HUES48 (cell line): Measurements from ENCODE around the gene PDE4B.

Experiments
- H3K27ac ChIP-seq: one replicate; pipeline ENCODE4 v1.7.0; 2013; ENCODE audit warnings: low read depth, low read length, inconsistent platforms
- H3K27me3 ChIP-seq: 2 replicates; pipeline ENCODE4 v1.6.1; 2013; ENCODE audit warnings: mild to moderate bottlenecking, low read length; ENCODE audit not compliant: control insufficient read depth, insufficient read depth
- H3K36me3 ChIP-seq: 2 replicates; pipeline ENCODE4 v1.6.1; 2013; ENCODE audit warnings: low read length; ENCODE audit not compliant: control insufficient read depth, insufficient read depth
- H3K4me1 ChIP-seq: 2 replicates; pipeline ENCODE4 v1.6.1; 2013; ENCODE audit warnings: mild to moderate bottlenecking, low read length; ENCODE audit not compliant: control insufficient read depth, insufficient read depth
- H3K4me3 ChIP-seq: 2 replicates; pipeline ENCODE4 v1.5.1; 2013; ENCODE audit warnings: mild to moderate bottlenecking, low read depth, low read length
- H3K9ac ChIP-seq: 2 replicates; pipeline ENCODE4 v1.6.1; 2013; ENCODE audit warnings: mild to moderate bottlenecking, low read depth, low read length, moderate library complexity
- H3K9me3 ChIP-seq: 2 replicates; pipeline ENCODE4 v1.6.1; 2013; ENCODE audit warnings: low read length; ENCODE audit not compliant: control insufficient read depth, insufficient read depth

PDE4B gene

DNA sequence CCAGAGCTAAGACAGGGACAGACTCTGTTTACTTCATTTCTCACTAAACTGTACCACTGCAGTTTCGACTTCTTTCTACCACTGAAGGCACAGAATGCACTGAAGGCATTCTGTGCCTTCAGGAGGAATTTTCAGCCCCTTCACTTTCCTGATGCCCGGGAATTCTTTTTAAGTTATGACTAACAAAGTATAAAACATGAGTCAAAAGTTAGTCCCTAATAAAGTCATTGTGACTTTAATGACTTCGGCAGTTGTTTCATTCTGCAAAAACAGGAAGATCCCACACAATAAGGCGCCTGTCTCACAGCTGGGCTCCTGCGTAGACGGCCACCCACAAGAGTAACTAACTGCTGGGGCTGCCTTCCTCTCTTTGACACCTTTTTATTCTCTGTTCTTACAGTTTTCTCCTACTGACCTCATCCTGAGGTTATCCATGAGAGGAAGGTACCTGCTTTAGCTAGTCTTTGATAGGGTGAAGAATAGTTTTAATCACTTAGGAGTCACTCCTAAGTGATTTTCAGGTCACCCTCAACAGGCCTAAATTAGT lies 557.4 kb downstream of the PDE4B start:
- Histone ChIP-seq H3K27ac (peak overlapping the region; percentile 91), H3K9ac (peak overlapping the region; percentile 11; the same call in 1 of the 2 replicates), H3K4me3 (no peak overlapping the region), H3K36me3 (no peaks in the 10 kb centered on the region), H3K27me3 (no peaks in the 10 kb centered on the region), H3K9me3 (no peaks in the 10 kb centered on the region), H3K4me1 (peaks cover 72% of the 10 kb centered on the region)

DNA sequence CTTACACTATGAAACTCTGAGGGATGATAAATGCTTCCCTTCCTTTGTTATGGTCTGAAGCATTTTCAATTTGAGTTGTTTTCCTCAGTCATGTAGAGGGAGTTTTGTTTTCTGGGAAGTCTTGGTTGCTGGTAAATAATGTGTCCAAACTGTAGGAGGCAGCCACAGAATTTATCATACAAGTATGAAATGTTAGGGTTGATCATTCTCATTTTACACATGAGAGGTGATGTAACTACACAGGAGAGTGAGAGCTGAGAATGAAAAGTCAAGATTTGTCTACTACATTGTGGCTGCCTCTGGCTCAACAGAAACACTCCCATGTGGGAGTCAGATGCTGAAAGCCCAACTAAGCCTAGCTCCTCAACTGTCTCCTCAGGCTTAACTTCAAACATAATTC lies 558.8 kb downstream of the PDE4B start:
- Histone ChIP-seq H3K27ac (no peak overlapping the region), H3K4me3 (no peak overlapping the region), H3K9ac (no peak overlapping the region), H3K4me1 (peaks cover 78% of the 10 kb centered on the region), H3K9me3 (no peaks in the 10 kb centered on the region), H3K27me3 (no peaks in the 10 kb centered on the region), H3K36me3 (peaks cover 4% of the 10 kb centered on the region; the same call in 1 of the 2 replicates)

DNA sequence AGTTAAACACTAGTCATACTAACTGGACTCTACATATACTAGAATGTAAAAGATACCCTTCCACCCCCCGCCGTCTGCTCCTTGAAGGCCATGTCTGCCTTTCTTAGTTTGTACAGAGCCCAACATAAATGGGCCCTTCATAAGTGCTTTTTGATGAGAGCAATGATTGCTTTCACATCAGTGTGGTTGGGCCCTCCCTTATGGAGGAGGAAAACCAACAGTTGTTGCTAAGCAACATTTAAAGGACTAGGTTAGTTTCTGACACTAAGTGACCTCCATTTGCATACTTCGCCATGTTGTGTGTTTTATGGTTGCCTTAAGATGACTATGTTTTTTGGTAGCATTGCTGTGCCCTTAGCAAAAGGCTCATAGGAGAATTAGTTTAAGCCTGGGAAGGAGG lies 559.2 kb downstream of the PDE4B start:
- no peaks in the 10 kb centered on the region for H3K27me3 ChIP-seq
- no peak overlapping the region for H3K9ac ChIP-seq
- H3K4me3 ChIP-seq = no peak overlapping the region
- peaks cover 82% of the 10 kb centered on the region for H3K4me1 ChIP-seq
- no peak overlapping the region for H3K27ac ChIP-seq
- H3K36me3 ChIP-seq = peaks cover 4% of the 10 kb centered on the region; the same call in 1 of the 2 replicates
- no peaks in the 10 kb centered on the region for H3K9me3 ChIP-seq

DNA sequence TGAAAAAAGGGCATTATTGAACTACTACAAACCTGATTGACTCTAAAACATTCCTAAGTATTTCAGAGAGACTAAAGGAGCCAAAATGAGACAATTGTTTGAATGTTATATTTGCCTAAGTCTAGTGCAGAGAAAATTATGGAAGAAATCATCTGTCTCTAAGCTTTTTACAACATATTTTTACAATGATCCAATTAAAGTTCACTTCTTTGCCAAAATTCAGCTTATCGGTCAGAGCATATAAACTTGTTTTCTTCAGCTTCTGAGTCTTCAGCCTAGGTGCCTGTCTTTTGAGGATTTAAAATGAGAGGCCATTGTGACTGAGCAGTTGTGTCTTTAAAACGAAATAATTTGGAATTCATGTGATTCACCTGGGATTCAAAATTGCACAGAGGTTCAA lies 560.1 kb downstream of the PDE4B start:
- Histone ChIP-seq H3K4me3 (peak overlapping the region; percentile 8; the same call in 1 of the 2 replicates), H3K4me1 (peaks cover 86% of the 10 kb centered on the region), H3K27ac (no peak overlapping the region)

DNA sequence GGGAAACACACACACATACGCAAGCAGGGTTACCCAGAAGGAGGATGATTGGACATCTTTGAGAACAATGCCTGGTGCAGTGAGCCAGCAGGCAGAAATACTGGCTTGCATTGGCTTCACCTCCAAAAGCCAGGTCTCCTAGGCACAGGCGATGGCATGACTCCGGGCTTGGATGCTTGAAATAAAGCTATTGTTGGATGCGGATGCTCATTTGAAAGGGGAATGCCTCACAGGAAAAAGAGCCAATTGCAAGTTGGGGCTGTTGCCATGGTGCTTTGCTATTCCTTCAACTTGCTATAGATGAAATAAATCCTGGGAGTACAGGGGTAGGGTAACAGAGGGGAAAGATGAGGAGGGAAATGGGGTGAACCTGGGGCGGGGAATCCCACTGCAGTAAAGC lies 560.6 kb downstream of the PDE4B start:
- no peaks in the 10 kb centered on the region for H3K27me3 ChIP-seq
- H3K27ac ChIP-seq = no peak overlapping the region
- no peak overlapping the region for H3K9ac ChIP-seq
- H3K36me3 ChIP-seq = peaks cover 4% of the 10 kb centered on the region; the same call in 1 of the 2 replicates
- H3K4me1 ChIP-seq = peaks cover 86% of the 10 kb centered on the region
- no peaks in the 10 kb centered on the region for H3K9me3 ChIP-seq
- H3K4me3 ChIP-seq = peak overlapping the region; percentile 8; the same call in 1 of the 2 replicates

More for the DNA sequence above, 560.1 kb downstream of the PDE4B start:
- Histone ChIP-seq H3K27me3 (no peaks in the 10 kb centered on the region), H3K36me3 (peaks cover 4% of the 10 kb centered on the region; the same call in 1 of the 2 replicates), H3K9me3 (no peaks in the 10 kb centered on the region), H3K9ac (no peak overlapping the region)

DNA sequence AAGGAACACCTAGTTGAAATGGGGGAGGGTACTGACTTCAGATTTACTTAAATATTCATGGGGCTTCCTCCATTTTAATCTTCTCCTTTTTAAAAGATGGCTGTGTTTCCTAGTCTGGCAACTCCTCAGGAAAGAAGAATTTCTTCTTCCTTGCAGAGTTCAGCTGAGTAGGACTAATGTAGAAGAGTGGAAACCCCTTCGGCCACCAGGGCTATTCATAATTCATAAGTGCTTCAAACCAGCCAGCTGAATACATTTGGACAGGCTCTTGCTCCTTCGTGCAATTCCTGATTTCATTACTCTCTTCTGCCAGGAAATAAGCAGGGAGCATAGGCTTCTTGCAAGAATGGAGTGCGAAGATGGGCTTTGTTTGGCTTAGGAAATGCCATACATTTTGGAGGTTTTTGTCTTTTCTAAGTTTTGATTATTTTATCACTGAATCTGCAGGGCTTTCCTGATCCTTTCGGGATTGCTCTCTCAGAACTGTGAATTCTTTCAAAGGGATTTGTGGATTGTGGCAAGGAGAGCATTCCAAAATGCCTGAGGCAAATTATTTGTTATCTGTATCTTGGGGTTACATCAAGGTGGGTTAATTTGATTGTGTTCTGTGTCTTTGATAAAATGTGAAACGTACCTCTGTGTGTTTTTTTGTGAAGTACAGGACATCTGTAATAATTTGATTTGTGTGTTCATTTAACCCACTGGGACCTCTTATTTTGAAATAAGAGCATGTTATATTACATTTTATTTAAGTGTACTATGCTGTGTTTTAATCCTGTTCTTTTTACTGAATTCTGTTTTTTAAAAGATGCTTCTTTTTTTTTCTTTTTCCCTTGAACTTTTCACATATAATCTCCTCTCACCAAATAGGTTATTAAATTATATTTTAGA lies 561.9 kb downstream of the PDE4B start:
- H3K9ac ChIP-seq = peak overlapping the region; percentile 71
- H3K27ac ChIP-seq = peak overlapping the region; percentile 83
- no peaks in the 10 kb centered on the region for H3K9me3 ChIP-seq
- peak overlapping the region; percentile 59 for H3K4me3 ChIP-seq
- H3K36me3 ChIP-seq = peaks cover 4% of the 10 kb centered on the region; the same call in 1 of the 2 replicates
- H3K27me3 ChIP-seq = no peaks in the 10 kb centered on the region
- peaks cover 77% of the 10 kb centered on the region for H3K4me1 ChIP-seq

DNA sequence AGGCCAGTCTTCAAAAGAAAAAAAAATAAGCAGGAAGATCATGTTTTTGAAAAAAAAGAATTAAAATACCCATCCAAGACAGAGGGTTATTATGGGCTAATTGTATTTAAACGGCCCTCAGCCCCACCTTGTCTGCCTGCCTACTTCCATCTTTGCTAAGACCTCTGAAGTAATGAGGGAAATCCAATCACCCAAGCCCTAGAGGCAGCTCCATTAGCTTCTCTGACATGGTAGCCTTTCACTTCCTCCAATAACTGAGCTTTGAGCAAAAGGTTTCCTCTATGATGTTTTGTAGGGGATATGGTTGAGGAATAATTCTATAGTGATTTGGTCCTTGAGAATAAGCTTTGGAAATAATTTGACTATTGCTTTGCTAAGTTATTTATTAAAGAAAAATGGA lies 563.1 kb downstream of the PDE4B start:
- no peak overlapping the region for H3K9ac ChIP-seq
- peak overlapping the region; percentile 32; the same call in 1 of the 2 replicates for H3K4me3 ChIP-seq
- H3K9me3 ChIP-seq = no peaks in the 10 kb centered on the region
- no peaks in the 10 kb centered on the region for H3K27me3 ChIP-seq
- peaks cover 69% of the 10 kb centered on the region for H3K4me1 ChIP-seq
- H3K36me3 ChIP-seq = peaks cover 4% of the 10 kb centered on the region; the same call in 1 of the 2 replicates
- H3K27ac ChIP-seq = no peak overlapping the region

DNA sequence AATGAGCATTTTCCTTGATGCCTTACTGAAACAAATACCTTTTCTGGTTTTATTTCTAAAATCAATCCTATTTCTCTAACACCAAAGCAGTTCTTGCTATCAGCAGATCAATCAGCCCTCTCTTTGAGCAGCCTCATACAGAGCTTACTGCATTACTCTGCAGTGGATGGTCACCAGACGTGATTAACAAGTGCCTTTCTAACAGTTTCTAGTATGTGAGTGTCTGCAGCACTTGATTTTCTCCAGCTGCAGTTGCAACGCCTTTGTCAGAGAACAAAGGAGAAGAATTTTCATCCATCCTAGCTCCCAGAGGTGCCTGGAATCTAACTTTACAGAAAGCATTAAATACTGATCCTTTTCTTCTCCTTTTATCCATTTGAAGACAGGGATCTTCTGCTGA lies 563.9 kb downstream of the PDE4B start:
- H3K9me3 ChIP-seq = no peaks in the 10 kb centered on the region
- peaks cover 60% of the 10 kb centered on the region for H3K4me1 ChIP-seq
- H3K27ac ChIP-seq = peak overlapping the region; percentile 16
- H3K36me3 ChIP-seq = peaks cover 8% of the 10 kb centered on the region; the same call in 1 of the 2 replicates
- H3K9ac ChIP-seq = no peak overlapping the region
- H3K27me3 ChIP-seq = no peaks in the 10 kb centered on the region
- H3K4me3 ChIP-seq = no peak overlapping the region; the same call in 1 of the 2 replicates

DNA sequence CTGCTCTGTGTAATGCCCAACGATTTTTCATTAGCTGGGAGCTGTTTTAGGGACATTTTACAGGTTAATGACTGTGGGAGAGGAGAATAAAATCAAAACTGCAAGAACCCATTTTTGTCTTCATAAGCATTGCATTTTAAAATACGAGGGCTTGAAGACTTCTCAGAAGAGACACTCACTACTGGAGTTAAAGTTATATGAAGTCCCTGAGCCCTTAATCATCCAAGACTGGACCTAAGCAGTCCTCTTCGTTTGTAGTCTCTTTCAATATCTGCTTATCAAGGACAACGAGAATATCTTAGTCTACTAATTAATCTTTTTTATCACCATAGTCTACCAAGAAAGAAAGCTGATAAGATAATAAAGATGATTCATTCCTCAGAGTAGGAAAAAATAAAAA lies 564.3 kb downstream of the PDE4B start:
- Histone ChIP-seq H3K27ac (peak overlapping the region; percentile 15), H3K4me1 (peaks cover 56% of the 10 kb centered on the region), H3K9me3 (no peaks in the 10 kb centered on the region), H3K4me3 (no peak overlapping the region), H3K27me3 (no peaks in the 10 kb centered on the region), H3K36me3 (peaks cover 12% of the 10 kb centered on the region), H3K9ac (no peak overlapping the region)

DNA sequence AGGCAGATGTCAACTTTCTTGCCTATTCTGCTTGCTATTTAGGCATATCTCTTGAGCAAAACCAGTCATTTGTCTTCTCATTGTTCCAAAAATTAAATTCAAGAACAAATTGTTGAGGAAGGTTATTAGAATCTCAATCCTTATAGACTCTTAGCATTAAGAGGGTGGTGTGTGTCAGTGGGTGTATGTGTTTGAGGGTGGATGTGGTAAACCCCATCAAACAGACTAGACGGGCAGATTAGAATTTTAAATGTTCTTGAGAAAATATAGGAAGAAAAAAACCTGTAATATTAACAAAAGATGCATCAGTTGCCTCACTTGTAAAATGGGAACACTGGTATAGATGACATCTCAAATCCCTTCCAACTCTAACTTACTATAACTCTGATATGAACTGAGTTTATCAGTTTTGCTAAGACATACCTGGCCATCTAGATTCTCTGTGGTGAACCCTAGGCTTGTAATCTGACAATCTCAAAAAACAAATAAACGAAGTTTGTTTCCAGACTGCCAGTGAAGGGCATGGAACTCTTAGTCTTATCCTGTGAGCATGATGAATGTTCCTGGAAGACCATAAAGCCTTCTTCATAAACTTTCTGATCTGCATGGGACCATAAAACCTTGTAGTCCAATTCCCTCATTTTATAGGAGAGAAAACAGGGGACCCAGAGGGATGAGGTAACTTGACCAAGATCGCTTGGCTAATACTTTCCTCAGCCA lies 564.9 kb downstream of the PDE4B start:
- Histone ChIP-seq H3K9ac (no peak overlapping the region), H3K4me1 (peaks cover 50% of the 10 kb centered on the region), H3K9me3 (no peaks in the 10 kb centered on the region), H3K27me3 (no peaks in the 10 kb centered on the region), H3K4me3 (no peak overlapping the region), H3K27ac (no peak overlapping the region), H3K36me3 (peaks cover 18% of the 10 kb centered on the region)
